ENCODE measurements around the gene C11orf98. TPM values are rescaled to one million over a fixed set of nuclear protein-coding genes. Genes with fewer than 3 reads are reported as not detected.

C11orf98 gene
- total RNA-seq, 6 donors from 2014 or later = 16.8 to 42.0 (median 30.6) TPM

GRCh38 chr11:62648185-62648966 is 16.6 kb downstream of the C11orf98 start:
- WGBS, 2 donors = 94 to 95% methylated on average over 7 to 19 of the region's 24 CpGs
- Histone ChIP-seq H3K36me3 (peaks cover 0 to 39% (median 30%) of the 10 kb centered on the region in 4 donors), H3K4me3 (no peak overlapping the region), H3K9me3 (no peaks in the 10 kb centered on the region), H3K27ac (no peak overlapping the region), H3K4me1 (peaks cover 29 to 57% (median 34%) of the 10 kb centered on the region in 4 donors), H3K27me3 (no peaks in the 10 kb centered on the region)
- TF ChIP-seq POLR2AphosphoS5 (IDR thresholded peaks at IDR 0.05) (no peak), POLR2A (IDR thresholded peaks at IDR 0.05) (no peak), EP300 (IDR thresholded peaks at IDR 0.05) (no peak)
- TF ChIP-seq, protein P1, sequence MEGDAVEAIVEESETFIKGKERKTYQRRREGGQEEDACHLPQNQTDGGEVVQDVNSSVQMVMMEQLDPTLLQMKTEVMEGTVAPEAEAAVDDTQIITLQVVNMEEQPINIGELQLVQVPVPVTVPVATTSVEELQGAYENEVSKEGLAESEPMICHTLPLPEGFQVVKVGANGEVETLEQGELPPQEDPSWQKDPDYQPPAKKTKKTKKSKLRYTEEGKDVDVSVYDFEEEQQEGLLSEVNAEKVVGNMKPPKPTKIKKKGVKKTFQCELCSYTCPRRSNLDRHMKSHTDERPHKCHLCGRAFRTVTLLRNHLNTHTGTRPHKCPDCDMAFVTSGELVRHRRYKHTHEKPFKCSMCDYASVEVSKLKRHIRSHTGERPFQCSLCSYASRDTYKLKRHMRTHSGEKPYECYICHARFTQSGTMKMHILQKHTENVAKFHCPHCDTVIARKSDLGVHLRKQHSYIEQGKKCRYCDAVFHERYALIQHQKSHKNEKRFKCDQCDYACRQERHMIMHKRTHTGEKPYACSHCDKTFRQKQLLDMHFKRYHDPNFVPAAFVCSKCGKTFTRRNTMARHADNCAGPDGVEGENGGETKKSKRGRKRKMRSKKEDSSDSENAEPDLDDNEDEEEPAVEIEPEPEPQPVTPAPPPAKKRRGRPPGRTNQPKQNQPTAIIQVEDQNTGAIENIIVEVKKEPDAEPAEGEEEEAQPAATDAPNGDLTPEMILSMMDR (IDR thresholded peaks at IDR 0.05) = no peak
- DNase-seq = peak in 1 of 2 donors; percentile 59
- ATAC-seq (ENCODE audit: low FRiP score in 2 of 2) = no peak

GRCh38 chr11:62647609-62648005 is 17.4 kb downstream of the C11orf98 start:
- TF ChIP-seq POLR2AphosphoS5 (IDR thresholded peaks at IDR 0.05) (no peak), EP300 (IDR thresholded peaks at IDR 0.05) (no peak)
- ATAC-seq (ENCODE audit: low FRiP score in 2 of 2) (no peak), DNase-seq (no peak)
- Histone ChIP-seq H3K36me3 (peaks cover 6 to 46% (median 37%) of the 10 kb centered on the region in 4 donors), H3K4me3 (no peak overlapping the region), H3K9me3 (no peaks in the 10 kb centered on the region), H3K27me3 (no peaks in the 10 kb centered on the region), H3K4me1 (peaks cover 29 to 55% (median 34%) of the 10 kb centered on the region in 4 donors), H3K27ac (peak overlapping the region in 1 of 4 donors; percentile 26)
- 91% methylated on average over 6 of the region's 6 CpGs; no CpG with 5 or more reads in 1 of the 2 donors for WGBS, 2 donors

- Histone ChIP-seq H3K4me3 (peak overlapping the region in 3 of 4 donors; percentile 75 to 95 (median 90)), H3K36me3 (peaks cover 7 to 51% (median 37%) of the 10 kb centered on the region in 4 donors), H3K9me3 (no peaks in the 10 kb centered on the region), H3K27me3 (no peaks in the 10 kb centered on the region), H3K27ac (peak overlapping the region; percentile 26 to 98 (median 74)), H3K4me1 (peaks cover 25 to 49% (median 28%) of the 10 kb centered on the region in 4 donors)
- TF ChIP-seq EP300 (IDR thresholded peaks at IDR 0.05) = no peak
- TF ChIP-seq POLR2AphosphoS5 (IDR thresholded peaks at IDR 0.05) = no peak
- TF ChIP-seq, protein P1 (IDR thresholded peaks at IDR 0.05) = no peak
- no peak for TF ChIP-seq POLR2A (IDR thresholded peaks at IDR 0.05)
- DNase-seq (peak in 1 of 2 donors; percentile 85), ATAC-seq (ENCODE audit: low FRiP score in 2 of 2) (no peak)
- 42 to 54% methylated on average over 17 to 22 of the region's 32 CpGs for WGBS, 2 donors
These were observed 18.0 kb downstream of the C11orf98 start for GRCh38 chr11:62646825-62647608.

DNA sequence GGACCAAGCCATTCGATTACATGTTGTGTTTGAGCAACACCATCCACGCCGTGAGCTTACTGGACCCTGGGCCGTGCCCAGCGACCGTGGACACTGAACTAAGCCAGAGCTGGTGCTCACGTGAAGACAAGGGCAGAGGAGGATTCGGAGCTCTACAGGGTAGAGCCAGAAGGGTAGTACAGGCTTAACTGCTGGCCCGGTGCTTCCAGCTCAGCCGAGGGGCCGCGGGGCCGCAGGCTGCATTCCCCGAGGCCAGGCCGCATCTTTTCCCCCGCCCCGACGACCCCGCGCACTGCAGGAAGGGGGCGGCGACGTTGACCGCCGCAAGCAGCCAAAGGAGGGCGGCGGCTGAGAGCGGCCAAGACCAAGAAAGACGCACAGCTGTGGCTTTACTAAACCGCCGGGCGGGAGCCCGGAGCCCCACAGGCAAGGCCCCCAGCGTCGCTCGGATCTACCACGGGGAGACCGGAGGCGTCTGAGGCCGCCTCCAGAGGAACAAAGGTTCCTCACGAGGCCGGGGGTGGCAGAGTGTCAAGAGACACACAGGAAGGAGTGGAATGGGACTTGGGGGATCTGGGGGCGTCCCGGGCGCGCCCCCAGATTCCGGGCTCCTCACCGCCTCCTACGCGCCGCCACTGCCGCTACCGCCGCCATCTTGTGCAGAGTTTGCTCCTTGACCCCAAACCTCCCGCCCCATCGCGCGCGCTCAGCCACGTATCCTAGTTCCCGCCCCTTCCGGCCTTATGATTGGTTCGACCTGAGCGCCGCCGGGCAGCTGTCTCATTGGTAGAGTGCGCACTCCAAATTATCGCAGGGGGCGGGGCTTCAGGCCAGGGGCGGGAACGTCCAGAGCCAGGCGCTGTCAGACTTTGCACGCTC is 18.8 kb downstream of the C11orf98 start, which contains the start of gene GANAB:
GANAB (minus strand) TSS at position 668 of the 879 bp plus-strand sequence; CDS start at position 654, 14 bp downstream.
- TF ChIP-seq EP300 (IDR thresholded peaks at IDR 0.05) (no peak), POLR2AphosphoS5 (IDR thresholded peaks at IDR 0.05) (peak; percentile 93 to 95), POLR2A (IDR thresholded peaks at IDR 0.05) (peak in 2 of 4 donors; percentile 86 to 87)
- TF ChIP-seq, protein P1 (IDR thresholded peaks at IDR 0.05) = peak in 2 of 6 experiments; percentile 16 to 18
- no peaks in the 10 kb centered on the region for H3K27me3 ChIP-seq
- peaks cover 7 to 51% (median 37%) of the 10 kb centered on the region in 4 donors for H3K36me3 ChIP-seq
- peak within 1 kb of the TSS; percentile 89 to 98 (median 96) for H3K27ac ChIP-seq
- ATAC-seq (ENCODE audit: low FRiP score in 2 of 2) = peak; percentile 98 to 99
- 0% methylated on average over 22 to 70 of the region's 73 CpGs for WGBS, 2 donors
- peaks cover 17 to 40% (median 21%) of the 10 kb centered on the region in 4 donors for H3K4me1 ChIP-seq
- H3K9me3 ChIP-seq = no peaks in the 10 kb centered on the region
- peak within 1 kb of the TSS; percentile 75 to 99 (median 92) for H3K4me3 ChIP-seq
- peak; percentile 98 to 99 for DNase-seq
